Colonic mucosa (tissue), 4 donors: Measurements from ENCODE around the gene TNIK. TPM values are rescaled to one million over a fixed set of nuclear protein-coding genes. Genes with fewer than 3 reads are reported as not detected.

Experiments used
- DNase-seq: peaks from one replicate; pipeline ENCODE4 v3.0.0-alpha.2; 2020
- H3K27ac ChIP-seq: fragments of 200-600 bp; one replicate; pipeline ENCODE4 v1.8.0; 2021
- H3K27me3 ChIP-seq: fragments of 200-600 bp; one replicate; pipeline ENCODE4 v1.8.0; 2021
- H3K36me3 ChIP-seq: fragments of 200-600 bp; one replicate; pipeline ENCODE4 v1.8.0; 2021
- H3K4me1 ChIP-seq: fragments of 200-600 bp; one replicate; pipeline ENCODE4 v1.8.0; 2021; ENCODE audit warnings: mild to moderate bottlenecking
- H3K4me3 ChIP-seq: fragments of 200-600 bp; one replicate; pipeline ENCODE4 v1.8.0; 2021
- H3K9ac ChIP-seq, 2 donors: one replicate each; pipeline ENCODE4 v1.7.0; 2013; ENCODE audit warnings: control low read depth in 2 of 2, low read depth in 2 of 2, low read length in 2 of 2
- H3K9me3 ChIP-seq: fragments of 200-600 bp; one replicate; pipeline ENCODE4 v1.8.0; 2021
- intact Hi-C: fragments of 100-400 bp; cut with DNase I; formaldehyde crosslinking; loops from one replicate; pipeline ENCODE4 v1.14.1; 2022
- total RNA-seq, 2 donors: library from RNA; stranded (reverse); fragmentation: NEBNext Ultra II Directional in 1 of 2; extraction: Animal tissue kit (Norgen Biotek cat#: 25700) in 1 of 2; gene quantifications; one replicate each; pipeline ENCODE4 v1.2.1, GENCODE V29; 2021
- TF ChIP-seq, protein P1 (sequence below): fragments of 200-600 bp; IDR thresholded peaks from one replicate; pipeline ENCODE4 v1.8.0; 2022; ENCODE audit warnings: antibody characterized with exemption, mild to moderate bottlenecking
- donor health status: healthy.
- donor health status: DM: no; HTN: no; CAD: no.
- donor health status: DM: no; HTN: no; CAD: no.

The TNIK gene
- total RNA-seq, 2 donors from 2014 or later: 19.9 to 30.9 TPM

DNA sequence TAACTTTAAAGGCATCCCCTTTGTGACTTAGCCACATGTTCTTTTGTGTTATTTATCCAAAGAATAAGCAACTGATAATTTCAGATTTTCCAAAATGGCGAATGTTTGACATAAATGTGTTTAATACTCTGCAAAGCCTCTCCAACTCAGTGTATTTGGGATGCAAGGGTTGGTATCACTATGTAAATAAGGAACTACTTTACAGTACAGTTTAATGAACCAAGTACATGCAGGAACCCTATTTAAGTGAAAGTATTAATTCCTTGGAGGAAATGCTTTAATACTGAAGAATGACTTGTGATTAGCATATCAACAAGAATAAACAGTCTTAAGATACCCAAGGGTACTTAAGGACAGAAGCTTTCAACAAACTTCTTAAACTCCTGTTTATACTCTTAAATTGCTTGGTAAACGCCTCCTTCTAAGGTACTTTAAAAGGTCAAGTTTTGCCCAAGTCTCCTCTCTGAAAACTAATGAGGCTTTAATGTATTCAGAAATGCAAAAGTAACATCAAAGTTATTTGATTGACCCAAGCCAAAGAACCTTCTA lies 107.7 kb downstream of the TNIK start:
- H3K9ac ChIP-seq: no peak overlapping the region
- no peak for DNase-seq
- no peak overlapping the region for H3K27ac ChIP-seq
- H3K9me3 ChIP-seq: no peaks in the 10 kb centered on the region
- H3K4me3 ChIP-seq: no peak overlapping the region
- H3K36me3 ChIP-seq: no peaks in the 10 kb centered on the region
- no peaks in the 10 kb centered on the region for H3K27me3 ChIP-seq
- intact Hi-C loops: no loop called here
- peaks cover 5% of the 10 kb centered on the region for H3K4me1 ChIP-seq
- TF ChIP-seq, protein P1, sequence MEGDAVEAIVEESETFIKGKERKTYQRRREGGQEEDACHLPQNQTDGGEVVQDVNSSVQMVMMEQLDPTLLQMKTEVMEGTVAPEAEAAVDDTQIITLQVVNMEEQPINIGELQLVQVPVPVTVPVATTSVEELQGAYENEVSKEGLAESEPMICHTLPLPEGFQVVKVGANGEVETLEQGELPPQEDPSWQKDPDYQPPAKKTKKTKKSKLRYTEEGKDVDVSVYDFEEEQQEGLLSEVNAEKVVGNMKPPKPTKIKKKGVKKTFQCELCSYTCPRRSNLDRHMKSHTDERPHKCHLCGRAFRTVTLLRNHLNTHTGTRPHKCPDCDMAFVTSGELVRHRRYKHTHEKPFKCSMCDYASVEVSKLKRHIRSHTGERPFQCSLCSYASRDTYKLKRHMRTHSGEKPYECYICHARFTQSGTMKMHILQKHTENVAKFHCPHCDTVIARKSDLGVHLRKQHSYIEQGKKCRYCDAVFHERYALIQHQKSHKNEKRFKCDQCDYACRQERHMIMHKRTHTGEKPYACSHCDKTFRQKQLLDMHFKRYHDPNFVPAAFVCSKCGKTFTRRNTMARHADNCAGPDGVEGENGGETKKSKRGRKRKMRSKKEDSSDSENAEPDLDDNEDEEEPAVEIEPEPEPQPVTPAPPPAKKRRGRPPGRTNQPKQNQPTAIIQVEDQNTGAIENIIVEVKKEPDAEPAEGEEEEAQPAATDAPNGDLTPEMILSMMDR: no peak

- H3K27me3 ChIP-seq: no peaks in the 10 kb centered on the region
- H3K4me1 ChIP-seq: peaks cover 9% of the 10 kb centered on the region
- no peak overlapping the region for H3K27ac ChIP-seq
- no peaks in the 10 kb centered on the region for H3K9me3 ChIP-seq
- H3K4me3 ChIP-seq: no peak overlapping the region
- no peaks in the 10 kb centered on the region for H3K36me3 ChIP-seq
- H3K9ac ChIP-seq: no peak overlapping the region
- TF ChIP-seq, protein P1: no peak
- intact Hi-C loops: no loop called here
- DNase-seq: no peak
Observed at GRCh38 chr3:171351676-171352075, 108.5 kb downstream of the TNIK start.

DNA sequence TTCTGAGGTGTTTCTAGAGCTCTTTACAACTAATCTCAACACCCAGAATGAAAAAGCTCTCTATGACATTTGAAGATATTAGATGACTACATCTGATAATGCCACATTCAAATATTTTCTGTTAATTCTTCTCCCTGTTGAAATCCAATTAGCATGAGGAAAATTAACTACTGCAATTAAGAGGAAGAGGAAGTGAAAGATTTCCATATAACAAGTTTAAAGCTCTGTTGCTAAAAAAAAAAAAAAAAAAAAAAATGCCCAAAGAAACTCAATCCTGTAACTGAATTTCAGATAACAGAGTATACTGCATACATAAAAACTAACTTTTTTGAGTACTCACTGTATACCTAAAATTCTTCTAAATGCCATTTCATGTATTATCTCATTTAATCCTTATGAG lies 109.8 kb downstream of the TNIK start:
- no peaks in the 10 kb centered on the region for H3K9me3 ChIP-seq
- no peak for DNase-seq
- TF ChIP-seq, protein P1: no peak
- no peak overlapping the region for H3K9ac ChIP-seq
- peaks cover 12% of the 10 kb centered on the region for H3K4me1 ChIP-seq
- H3K27ac ChIP-seq: no peak overlapping the region
- no peaks in the 10 kb centered on the region for H3K27me3 ChIP-seq
- H3K36me3 ChIP-seq: no peaks in the 10 kb centered on the region
- H3K4me3 ChIP-seq: no peak overlapping the region
- intact Hi-C loops: no loop called here

DNA sequence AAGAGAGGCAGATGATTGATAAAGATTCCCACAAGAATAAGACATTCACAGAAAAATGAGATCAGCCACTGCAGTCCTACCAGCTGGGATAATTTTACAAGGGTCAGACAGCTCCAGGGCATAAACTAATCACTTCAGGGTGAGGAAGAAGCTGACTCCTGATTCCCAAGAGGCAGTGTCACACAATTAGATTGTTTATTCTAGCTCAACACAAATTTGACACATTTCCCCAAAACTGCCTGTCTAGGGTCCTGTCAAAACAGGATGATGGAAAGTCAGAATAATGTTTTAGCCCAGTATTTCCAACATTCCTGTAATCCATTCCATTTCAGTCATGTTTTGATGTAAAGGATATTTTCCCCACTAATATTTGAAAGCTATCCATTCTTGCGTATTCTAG lies 110.8 kb downstream of the TNIK start:
- Histone ChIP-seq H3K9me3 (no peaks in the 10 kb centered on the region), H3K36me3 (no peaks in the 10 kb centered on the region), H3K9ac (no peak overlapping the region), H3K27me3 (no peaks in the 10 kb centered on the region), H3K4me3 (no peak overlapping the region), H3K4me1 (peaks cover 12% of the 10 kb centered on the region), H3K27ac (no peak overlapping the region)
- DNase-seq: no peak
- intact Hi-C loops: no loop called here
- TF ChIP-seq, protein P1: no peak

- intact Hi-C loops: no loop called here
- H3K27ac ChIP-seq: no peak overlapping the region
Observed at GRCh38 chr3:171348121-171348520, 112.1 kb downstream of the TNIK start.

More at GRCh38 chr3:171348121-171348520, 112.1 kb downstream of the TNIK start:
- no peak overlapping the region for H3K4me3 ChIP-seq
- H3K36me3 ChIP-seq: no peaks in the 10 kb centered on the region
- peaks cover 12% of the 10 kb centered on the region for H3K4me1 ChIP-seq
- no peaks in the 10 kb centered on the region for H3K27me3 ChIP-seq
- no peak overlapping the region for H3K9ac ChIP-seq
- H3K9me3 ChIP-seq: no peaks in the 10 kb centered on the region
- TF ChIP-seq, protein P1: no peak
- DNase-seq: no peak
